A673 (cell line): ENCODE measurements around the gene PAX7.

Source experiments
- CTCF ChIP-seq: fragments of 300-800, 200-600 bp; sonication (generic); conservative IDR thresholded peaks from 2 replicates; pipeline ENCODE4 v1.5.1; 2017; ENCODE audit warnings: low read depth, mild to moderate bottlenecking, antibody characterized with exemption, low read length, moderate library complexity, mixed read lengths
- EZH2 ChIP-seq: fragments of 200-600 bp; sonication (generic); IDR thresholded peaks from 2 replicates; pipeline ENCODE4 v1.6.1; 2017; ENCODE audit warnings: borderline replicate concordance, low read depth, mild to moderate bottlenecking, mixed read lengths, antibody characterized with exemption, low read length; ENCODE audit not compliant: poor library complexity, severe bottlenecking

GRCh38 chr1:18738617-18739016, 108.0 kb downstream of the PAX7 start:
- no peak for TF ChIP-seq EZH2
- no peak for TF ChIP-seq CTCF
